PC-9 (cell line): ENCODE data around the gene PBXIP1.

Experiments used
- CTCF ChIP-seq: fragments of 200-600 bp; sonication (generic); conservative IDR thresholded peaks from 2 replicates; pipeline ENCODE4 v1.6.1; 2017; ENCODE audit warnings: mixed run types, antibody characterized with exemption, mild to moderate bottlenecking, moderate library complexity
- EZH2 ChIP-seq: fragments of 200-600 bp; sonication (generic); IDR thresholded peaks from 2 replicates; pipeline ENCODE4 v1.8.0; 2017; ENCODE audit warnings: antibody characterized with exemption, low read depth

- TF ChIP-seq CTCF (no peak), EZH2 (no peak)
Observed at GRCh38 chr1:154940213-154940560, 15.7 kb downstream of the PBXIP1 start.
